Stimulated activated CD8-positive, alpha-beta memory T cell treated with anti-CD3 and anti-CD28 coated beads, Interleukin-15, amount 100 ng/mL, for 48 hours (primary cell): ENCODE measurements around the gene LAGE3.
"Not testable (repeated sequence)": the region's sequence is repeated elsewhere in the genome, so short reads cannot be mapped to it uniquely, and the experiment has no call there.

ENCODE experiments used
- DNase-seq, 2 donors: peaks; one replicate each; pipeline ENCODE4 v3.0.0-alpha.2; 2020; ENCODE audit warnings: low read depth in 2 of 2

The LAGE3 gene

DNA sequence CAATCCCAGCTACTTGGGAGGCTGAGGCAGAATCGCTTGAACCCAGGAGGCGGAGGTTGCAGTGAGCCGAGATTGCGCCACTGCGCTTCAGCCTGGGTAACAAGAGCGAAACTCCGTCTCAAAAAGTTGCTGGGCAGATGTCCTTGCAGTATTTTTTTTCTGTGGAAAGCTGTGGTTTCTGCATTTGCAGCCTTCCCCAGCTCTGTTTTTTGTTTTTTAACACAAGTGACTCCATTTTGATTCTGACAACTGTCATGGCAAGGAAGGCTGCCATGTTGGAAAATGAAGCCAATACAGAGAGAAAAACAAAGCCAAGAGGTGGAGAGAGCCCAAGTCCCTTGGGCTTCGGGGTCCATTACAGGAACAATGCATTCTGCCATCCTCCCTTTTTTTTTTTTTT is 23.0 kb upstream of the LAGE3 start:
- no peak for DNase-seq

DNA sequence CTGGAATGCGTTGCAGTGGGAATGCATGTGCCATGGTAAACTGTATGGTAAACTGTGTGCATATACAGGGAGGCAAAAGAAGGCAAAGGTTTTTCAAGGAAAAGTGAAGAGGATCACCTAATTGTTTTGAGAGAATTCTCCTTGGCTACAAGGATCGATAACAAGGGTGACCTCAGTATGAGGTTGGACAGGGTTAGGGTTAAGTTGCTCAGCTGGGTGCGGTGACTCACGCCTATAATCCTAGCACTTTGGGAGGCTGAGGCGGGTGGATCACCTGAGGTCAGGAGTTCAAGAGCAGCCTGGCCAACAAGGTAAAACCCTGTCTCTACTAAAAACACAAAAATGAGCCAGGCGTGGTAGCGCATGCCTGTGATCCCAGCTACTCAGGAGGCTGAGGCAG is 22.3 kb upstream of the LAGE3 start:
- DNase-seq, result not testable (repeated sequence)

- not testable (repeated sequence) for DNase-seq
These were observed 17.6 kb upstream of the LAGE3 start for GRCh38 chrX:154496591-154497137.

- no peak for DNase-seq
These were observed 16.4 kb upstream of the LAGE3 start for GRCh38 chrX:154495472-154495922.

DNA sequence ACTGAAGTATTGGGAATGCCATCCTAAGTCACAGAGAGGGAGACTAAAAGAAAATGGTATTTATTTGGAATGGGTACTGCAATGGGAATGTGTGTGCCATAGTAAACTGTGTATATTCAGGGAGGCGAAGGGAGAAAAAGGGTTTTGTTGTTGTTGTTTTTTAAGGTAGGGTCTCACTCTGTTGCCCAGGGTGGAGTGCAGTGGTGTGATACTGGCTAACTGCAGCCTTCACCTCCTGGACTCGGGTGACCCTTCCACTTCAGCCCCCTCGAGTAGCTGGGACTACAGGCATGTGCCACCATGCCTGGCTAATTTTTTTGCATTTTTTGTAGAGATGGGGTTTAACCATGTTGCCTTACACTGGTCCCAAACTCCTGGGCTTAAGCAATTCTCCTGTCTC is 15.6 kb upstream of the LAGE3 start:
- no peak for DNase-seq

- DNase-seq, result peak; percentile 84 to 89
These were observed 11.5 kb upstream of the LAGE3 start, which contains the start of gene SLC10A3 for GRCh38 chrX:154490414-154491083. Gene SLC10A3, minus strand, starts transcription at chrX:154490629. Its CDS starts 1,689 bp downstream, at chrX:154488940.

GRCh38 chrX:154490021-154490413 is 10.9 kb upstream of the LAGE3 start:
- peak in 1 of 2 donors; percentile 5 for DNase-seq

GRCh38 chrX:154489182-154489581 is 10.1 kb upstream of the LAGE3 start:
- no peak for DNase-seq

GRCh38 chrX:154488336-154489075 is 9.4 kb upstream of the LAGE3 start:
- no peak for DNase-seq

GRCh38 chrX:154487518-154488290 is 8.6 kb upstream of the LAGE3 start:
- no peak for DNase-seq

DNA sequence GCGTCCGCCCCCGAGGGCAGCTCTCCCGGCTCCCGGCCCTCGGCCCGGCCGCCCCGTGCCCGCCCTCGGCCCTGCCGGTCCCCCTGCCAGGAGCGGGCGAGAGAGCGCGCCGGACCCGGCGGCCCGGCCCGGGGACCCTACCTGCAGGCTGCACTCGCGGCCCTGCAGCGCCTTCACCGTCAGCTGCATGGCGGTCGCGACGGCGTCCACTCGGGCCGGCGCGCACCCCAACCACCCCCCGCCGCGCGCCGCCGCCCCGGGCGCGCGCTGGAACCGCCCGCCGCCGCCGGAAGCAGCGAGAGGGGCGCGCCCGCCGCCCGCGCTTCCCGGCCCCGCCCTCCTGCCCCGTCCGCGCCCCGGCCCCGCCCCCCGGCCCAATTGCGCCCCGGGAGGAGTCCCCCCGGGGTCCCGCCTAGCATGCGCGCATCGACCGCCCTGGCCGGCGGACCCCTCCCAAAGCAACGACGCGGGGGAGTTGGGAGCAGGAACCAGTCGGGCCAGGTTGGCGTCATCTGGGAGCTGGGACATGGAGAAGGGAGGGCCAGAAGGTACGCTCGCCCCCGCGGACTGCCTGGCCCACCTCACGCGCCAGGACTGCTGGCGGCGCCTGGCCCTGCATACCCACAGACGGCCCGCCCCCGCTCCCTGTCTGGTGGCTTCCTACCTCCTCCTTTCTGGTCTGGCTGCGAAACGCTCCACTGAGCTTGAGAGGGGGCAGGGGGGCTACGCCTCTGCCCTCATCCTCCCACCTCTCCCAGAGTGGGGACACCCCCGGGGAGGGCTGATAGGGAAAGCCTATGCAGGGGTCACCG is 7.5 kb upstream of the LAGE3 start, which contains the start of gene UBL4A:
UBL4A (minus strand) TSS at position 220 of the 812 bp plus-strand sequence; CDS start at position 189, 31 bp downstream.
- DNase-seq, result peak; percentile 27 to 36

- DNase-seq, result no peak
These were observed 6.9 kb upstream of the LAGE3 start for GRCh38 chrX:154486052-154486395.

DNA sequence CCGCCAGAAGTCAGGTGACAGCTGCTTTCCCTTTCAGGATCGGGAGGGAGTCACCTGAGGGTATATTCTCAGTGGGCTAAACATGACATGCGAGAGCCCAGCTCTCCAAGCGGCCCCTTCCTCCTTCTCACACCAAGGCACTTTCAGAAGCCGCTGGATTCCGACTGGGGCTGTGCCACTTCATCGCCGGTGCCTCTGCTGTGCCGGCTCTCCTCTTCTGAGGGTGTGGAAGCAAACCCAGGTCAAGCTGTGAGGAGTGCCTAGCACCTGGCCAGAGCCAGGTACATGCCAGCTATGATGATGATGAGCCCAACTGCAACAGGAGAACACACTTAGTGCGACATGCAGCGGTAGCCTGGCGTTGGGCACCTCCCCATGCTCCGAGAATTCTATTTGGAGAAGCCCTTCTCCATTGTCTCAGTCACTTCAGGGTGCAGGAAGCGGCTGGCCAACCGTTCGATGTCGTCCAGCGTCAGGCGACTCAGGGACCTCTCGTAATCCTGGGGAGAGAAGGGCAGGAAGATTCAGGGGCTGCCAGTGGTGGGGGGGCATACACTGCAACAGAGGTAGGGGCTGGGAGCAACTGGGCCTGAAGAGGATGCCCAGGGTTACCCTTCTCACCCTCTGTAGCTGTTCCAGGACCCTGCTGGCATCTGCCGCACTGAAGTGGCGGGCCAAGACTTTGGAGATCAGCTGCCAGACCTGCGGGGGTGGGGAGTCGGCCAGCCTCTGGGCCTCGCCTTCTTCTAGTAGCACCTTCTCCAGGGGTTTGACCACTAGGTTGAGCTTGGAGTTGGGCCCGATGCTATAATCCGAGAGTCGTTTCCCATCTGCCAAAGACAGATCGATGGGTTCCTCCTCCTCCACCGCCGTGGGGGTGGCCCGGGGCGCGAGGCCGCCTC is 6.3 kb upstream of the LAGE3 start:
- no peak for DNase-seq

GRCh38 chrX:154484255-154485149 is 5.4 kb upstream of the LAGE3 start:
- no peak for DNase-seq

GRCh38 chrX:154483325-154483724 is 4.2 kb upstream of the LAGE3 start:
- DNase-seq, result no peak

DNA sequence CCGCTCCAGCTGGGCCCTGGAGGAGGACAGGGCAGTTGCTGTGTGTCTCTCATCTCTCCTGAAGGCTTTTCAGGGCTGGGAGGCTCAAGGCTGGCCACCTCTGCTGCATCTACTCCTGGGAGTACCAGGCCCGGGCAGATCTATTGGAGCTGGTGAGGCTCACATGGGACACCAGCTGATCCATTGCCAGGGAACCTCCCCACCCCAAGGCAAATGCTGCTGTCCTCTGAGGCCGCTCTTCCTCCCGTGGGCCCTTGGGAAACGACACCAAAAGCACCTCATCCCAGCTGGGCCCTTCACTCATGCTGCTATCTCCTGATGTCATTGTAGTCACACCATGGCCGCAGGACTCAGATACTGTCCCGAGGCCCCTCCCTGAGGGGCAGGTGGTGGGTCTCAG is 3.7 kb upstream of the LAGE3 start:
- no peak for DNase-seq

- DNase-seq, result no peak
These were observed 3.0 kb upstream of the LAGE3 start for GRCh38 chrX:154481911-154482601.

DNA sequence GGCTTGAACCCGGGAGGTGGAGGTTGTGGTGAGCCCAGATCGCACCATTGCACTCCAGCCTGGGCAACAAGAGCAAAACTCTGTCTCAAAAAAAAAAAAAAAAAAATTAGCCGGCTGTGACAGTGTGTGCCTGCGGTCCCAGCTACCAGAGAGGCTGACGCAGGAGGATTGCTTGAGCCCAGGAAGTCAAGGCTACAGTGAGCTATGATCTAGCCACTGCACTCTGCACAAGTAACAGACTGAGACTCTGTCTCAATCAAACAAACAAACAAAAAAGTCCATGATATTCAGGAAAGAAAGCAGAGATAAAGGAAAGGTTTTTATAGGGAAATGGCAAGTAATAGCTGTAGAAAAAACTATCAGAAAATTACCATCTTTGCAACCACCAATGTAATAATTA is 2.1 kb upstream of the LAGE3 start:
- DNase-seq, result no peak
